Naive thymus-derived CD8-positive, alpha-beta T cell (primary cell): Measurements from ENCODE around the gene LYST. TPM values are rescaled to one million over a fixed set of nuclear protein-coding genes. Genes with fewer than 3 reads are reported as not detected.
"Not testable (repeated sequence)": the region's sequence is repeated elsewhere in the genome, so short reads cannot be mapped to it uniquely, and the experiment has no call there.

Source experiments
- ATAC-seq, 2 donors: fragments of 150-1000 bp; cut with Tn5 transposase in 1 of 2; sonication (Bioruptor Pico), chemical (Tn5 transposase) in 1 of 2; 1 replicate in 1 of 2; 2 replicates in 1 of 2; pipeline ENCODE4 v1.10.0; 2021; ENCODE audit warnings: mild to moderate bottlenecking in 2 of 2, moderate library complexity in 2 of 2
- POLR2A ChIA-PET: fragments of 350-600 bp; sonication (Branson Sonifier 250); formaldehyde crosslinking; loops from one replicate; lab custom pipeline; 2021; ENCODE audit warnings: antibody characterized with exemption; lab: Charles Lee
- DNase-seq, 10 donors: peaks; one replicate each; pipeline versions ENCODE4 v3.0.0 to v3.0.0-alpha.2; 2020 to 2022
- H3K27ac Mint-ChIP-seq, 10 donors: one replicate each; pipeline ENCODE4 v1.8.0; 2020 to 2022; ENCODE audit warnings: mild to moderate bottlenecking in 10 of 10, mixed read lengths in 10 of 10, moderate library complexity in 4 of 10, inconsistent platforms in 1 of 10
- H3K27me3 Mint-ChIP-seq, 5 donors: one replicate each; pipeline ENCODE4 v1.8.0; 2021 to 2022; ENCODE audit warnings: mixed read lengths in 5 of 5
- H3K36me3 Mint-ChIP-seq, 3 donors: one replicate each; pipeline ENCODE4 v1.8.0; 2020 to 2022; ENCODE audit warnings: mixed read lengths in 3 of 3, mild to moderate bottlenecking in 2 of 3, inconsistent platforms in 1 of 3
- H3K4me1 Mint-ChIP-seq, 4 donors: one replicate each; pipeline ENCODE4 v1.8.0; 2021 to 2022; ENCODE audit warnings: mixed read lengths in 4 of 4
- H3K4me3 Mint-ChIP-seq, 10 donors: one replicate each; pipeline ENCODE4 v1.8.0; 2020 to 2022; ENCODE audit warnings: mild to moderate bottlenecking in 10 of 10, mixed read lengths in 10 of 10, moderate library complexity in 6 of 10, inconsistent platforms in 1 of 10
- H3K9me3 Mint-ChIP-seq, 9 donors: one replicate each; pipeline ENCODE4 v1.8.0; 2020 to 2022; ENCODE audit warnings: mixed read lengths in 9 of 9, mild to moderate bottlenecking in 3 of 9, inconsistent platforms in 1 of 9, moderate library complexity in 1 of 9
- polyA plus RNA-seq, 3 donors: library from polyadenylated mRNA; unstranded; fragments of 300-500 nt; fragmentation: Illumina TruSeq; gene quantifications; one replicate each; pipeline ENCODE4 v1.2.3, GENCODE V29; 2021
- total RNA-seq, 8 experiments: library from RNA in 2 of 8; stranded (reverse) in 2 of 8; gene quantifications; one replicate each; pipeline ENCODE4 v1.2.3 and lab custom pipeline; 2021 to 2026

Gene LYST
- total and polyA plus RNA-seq, 5 experiments from 2014 or later = 6.4 to 27.2 (median 10.9) TPM

- no peak overlapping the region for H3K27ac Mint-ChIP-seq
- H3K9me3 Mint-ChIP-seq = no peaks in the 10 kb centered on the region
- POLR2A ChIA-PET = no interaction called here
- DNase-seq (no peak), ATAC-seq (no peak)
- H3K27me3 Mint-ChIP-seq = no peaks in the 10 kb centered on the region
- no peak overlapping the region for H3K4me3 Mint-ChIP-seq
- peaks cover 0 to 60% (median 26%) of the 10 kb centered on the region in 3 donors for H3K36me3 Mint-ChIP-seq
- H3K4me1 Mint-ChIP-seq = no peaks in the 10 kb centered on the region
Observed at GRCh38 chr1:235802573-235803346, 63.9 kb downstream of the LYST start.

DNA sequence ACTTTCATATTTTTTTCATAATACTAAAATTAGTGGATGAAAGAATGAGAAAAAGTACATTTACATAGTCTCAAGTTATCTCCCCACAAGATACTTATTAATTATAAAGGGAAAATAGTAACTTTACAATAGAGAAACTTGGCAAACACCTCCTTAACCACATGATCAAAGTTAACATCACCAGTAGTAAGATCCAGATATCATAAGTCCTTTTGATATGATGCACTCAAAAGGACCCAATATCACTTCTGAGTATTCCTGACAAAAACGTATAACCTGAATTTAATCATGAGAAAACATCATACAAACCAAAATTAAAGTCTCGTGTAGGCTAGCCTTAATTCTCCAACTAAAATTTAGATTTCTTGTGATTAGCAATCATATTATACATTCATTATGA, 67.4 kb downstream of the LYST start:
- Mint-ChIP-seq H3K9me3 (peaks cover 0 to 4% (median 0%) of the 10 kb centered on the region in 9 donors), H3K36me3 (peaks cover 14 to 65% (median 33%) of the 10 kb centered on the region in 3 donors), H3K27ac (peak overlapping the region in 1 of 10 donors; percentile 58), H3K4me3 (no peak overlapping the region), H3K27me3 (no peaks in the 10 kb centered on the region), H3K4me1 (peaks cover 0 to 2% (median 0%) of the 10 kb centered on the region in 4 donors)
- ATAC-seq = no peak
- POLR2A ChIA-PET = no interaction called here
- DNase-seq = no peak

DNA sequence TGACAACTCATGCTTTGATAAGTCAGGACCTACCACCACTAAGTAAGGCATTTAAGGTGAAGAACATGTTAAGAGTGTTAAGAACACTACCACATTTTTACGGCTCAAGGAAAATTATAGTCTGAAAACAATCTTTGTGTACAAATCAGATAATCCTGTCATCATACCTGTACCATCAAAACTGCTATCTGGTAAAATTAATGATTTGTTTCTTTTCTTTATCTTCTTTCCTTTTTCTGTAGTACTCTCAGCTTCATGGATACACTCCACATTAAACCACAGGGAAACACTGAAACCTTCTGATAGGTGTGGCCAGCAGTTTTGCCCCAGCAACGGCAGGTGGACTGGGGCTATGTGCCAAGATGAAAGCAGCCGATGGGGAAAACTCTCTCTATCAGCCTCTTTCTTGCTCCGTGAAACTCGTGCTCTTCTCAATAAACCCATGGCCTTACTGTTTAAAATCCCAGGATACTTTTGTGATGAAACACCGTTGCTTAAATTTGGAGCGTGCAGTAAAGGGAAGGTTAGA, 75.1 kb downstream of the LYST start:
- H3K4me1 Mint-ChIP-seq = peaks cover 0 to 8% (median under 1%) of the 10 kb centered on the region in 4 donors
- DNase-seq (no peak), ATAC-seq (no peak)
- peak overlapping the region in 1 of 10 donors; percentile 14 for H3K27ac Mint-ChIP-seq
- H3K27me3 Mint-ChIP-seq = no peaks in the 10 kb centered on the region
- peaks cover 8 to 66% (median 20%) of the 10 kb centered on the region in 3 donors for H3K36me3 Mint-ChIP-seq
- no peak overlapping the region for H3K4me3 Mint-ChIP-seq
- peaks cover 0 to 3% (median 0%) of the 10 kb centered on the region in 9 donors for H3K9me3 Mint-ChIP-seq
- POLR2A ChIA-PET = no interaction called here

DNA sequence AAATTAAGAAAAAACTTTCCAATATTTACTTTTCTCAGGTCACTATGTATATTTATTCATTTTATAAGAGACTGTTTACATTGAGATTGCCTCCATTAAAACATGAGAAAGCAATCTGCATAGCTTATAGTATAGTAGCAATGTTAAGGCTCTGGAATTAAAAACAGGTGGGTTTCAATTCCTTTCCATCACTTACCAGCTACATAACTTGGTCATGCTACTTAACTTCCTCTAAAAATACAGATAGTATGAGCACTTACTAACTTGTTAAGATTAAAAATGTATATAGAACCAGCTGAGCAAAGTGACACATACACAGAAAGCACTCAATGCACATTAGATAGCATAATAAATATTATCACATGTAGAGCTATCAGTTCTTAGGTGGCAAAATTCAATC, 76.6 kb downstream of the LYST start:
- no peak overlapping the region for H3K4me3 Mint-ChIP-seq
- POLR2A ChIA-PET = no interaction called here
- peaks cover 0 to 63% (median 21%) of the 10 kb centered on the region in 3 donors for H3K36me3 Mint-ChIP-seq
- no peak overlapping the region for H3K27ac Mint-ChIP-seq
- no peak for ATAC-seq
- DNase-seq = no peak
- H3K4me1 Mint-ChIP-seq = peaks cover 0 to 8% (median under 1%) of the 10 kb centered on the region in 4 donors
- H3K27me3 Mint-ChIP-seq = no peaks in the 10 kb centered on the region
- no peaks in the 10 kb centered on the region for H3K9me3 Mint-ChIP-seq

- H3K4me3 Mint-ChIP-seq, H3K9me3 Mint-ChIP-seq, H3K27ac Mint-ChIP-seq, H3K4me1 Mint-ChIP-seq, DNase-seq, ATAC-seq, POLR2A ChIA-PET, H3K27me3 Mint-ChIP-seq: not testable (repeated sequence)
- H3K36me3 Mint-ChIP-seq = peaks cover 0 to 45% (median 16%) of the 10 kb centered on the region in 3 donors
Observed at GRCh38 chr1:235786227-235786898, 80.3 kb downstream of the LYST start.

DNA sequence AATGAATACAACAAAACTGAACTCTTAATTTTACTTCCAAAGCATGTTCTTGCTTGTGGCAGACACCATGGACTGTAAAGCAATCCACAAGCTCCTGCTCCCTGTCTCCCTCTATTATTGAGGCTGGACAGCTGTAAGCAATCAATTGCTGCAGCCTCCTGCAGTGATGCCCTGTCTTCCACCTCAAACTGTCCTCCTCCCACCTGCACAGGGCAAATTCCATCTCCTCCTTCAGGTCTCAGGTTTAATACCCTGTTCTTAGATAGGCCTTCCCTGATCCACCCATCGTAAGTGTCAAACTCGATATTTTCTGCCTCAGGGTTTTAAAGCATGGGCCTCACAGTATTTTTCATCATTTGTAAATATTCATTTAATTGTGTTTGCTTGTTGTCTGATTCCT, 81.8 kb downstream of the LYST start:
- Mint-ChIP-seq H3K9me3 (no peaks in the 10 kb centered on the region), H3K27me3 (no peaks in the 10 kb centered on the region), H3K4me1 (no peaks in the 10 kb centered on the region), H3K36me3 (peaks cover 0 to 36% (median 16%) of the 10 kb centered on the region in 3 donors), H3K27ac (peak overlapping the region in 2 of 10 donors; percentile 11 to 38), H3K4me3 (no peak overlapping the region)
- DNase-seq = no peak
- no peak for ATAC-seq
- POLR2A ChIA-PET = interaction anchor here (1.5 kb wide), 1 partner anchor 187 kb away, joined by 4 read pairs; no protein-coding TSS in a partner anchor

DNA sequence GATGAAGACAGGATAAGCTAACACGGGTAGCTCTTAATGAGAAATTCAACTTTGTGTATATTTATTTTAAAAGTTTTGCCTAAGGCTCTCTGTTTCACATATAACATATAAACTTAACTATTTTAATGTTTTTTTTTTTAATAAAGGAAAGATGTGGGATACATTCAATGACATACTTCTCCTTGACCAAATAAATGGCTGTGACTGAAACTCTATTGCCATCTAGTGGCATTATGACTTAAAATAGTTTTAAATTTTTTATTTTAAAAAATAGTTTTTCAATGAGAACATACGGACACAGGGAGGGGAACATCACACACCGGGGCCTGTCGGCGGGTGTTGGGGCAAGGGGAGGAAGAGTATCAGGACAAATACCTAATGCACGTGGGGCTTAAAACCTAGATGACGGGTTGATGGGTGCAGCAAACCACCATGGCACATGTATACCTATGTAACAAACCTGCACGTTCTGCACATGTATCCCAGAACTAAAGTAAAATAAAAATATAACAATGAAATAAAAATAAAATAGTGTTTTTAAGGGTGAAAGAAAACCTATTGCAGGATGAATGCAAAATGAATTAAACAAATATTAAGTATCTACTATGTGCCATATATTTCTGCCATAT, 83.4 kb downstream of the LYST start:
- DNase-seq (peak in 3 of 10 donors; percentile 4 to 13 (median 10)), ATAC-seq (no peak)
- H3K27ac Mint-ChIP-seq = peak overlapping the region in 1 of 10 donors; percentile 49
- H3K9me3 Mint-ChIP-seq = no peaks in the 10 kb centered on the region
- peaks cover 0 to 35% (median 16%) of the 10 kb centered on the region in 3 donors for H3K36me3 Mint-ChIP-seq
- H3K27me3 Mint-ChIP-seq = no peaks in the 10 kb centered on the region
- POLR2A ChIA-PET = interaction anchor here (0.6 kb wide), 1 partner anchor 181 kb away, joined by 8 read pairs; no protein-coding TSS in a partner anchor
- no peak overlapping the region for H3K4me3 Mint-ChIP-seq
- H3K4me1 Mint-ChIP-seq = peaks cover 0 to 2% (median 0%) of the 10 kb centered on the region in 4 donors

DNA sequence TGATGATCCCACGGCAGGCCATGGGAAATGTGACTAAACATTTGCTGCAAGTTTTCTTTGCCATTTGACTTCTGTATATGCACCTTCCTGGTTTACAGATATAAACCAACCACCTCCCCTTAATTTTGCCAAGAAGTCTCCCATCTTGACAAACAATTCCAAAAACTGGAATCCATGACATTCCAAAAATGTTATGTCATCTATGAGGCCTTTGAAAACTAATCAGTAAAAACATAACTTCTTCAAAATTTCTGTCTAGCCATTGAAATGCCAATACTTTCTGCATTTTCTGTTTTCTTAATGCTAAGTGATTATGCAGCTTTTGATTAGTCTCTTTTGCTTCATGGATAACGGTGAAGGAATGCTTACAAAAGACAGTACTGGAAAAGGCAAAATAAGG, 84.1 kb downstream of the LYST start:
- Mint-ChIP-seq H3K4me3 (no peak overlapping the region), H3K4me1 (peaks cover 0 to 2% (median 0%) of the 10 kb centered on the region in 4 donors), H3K27me3 (no peaks in the 10 kb centered on the region), H3K36me3 (peaks cover 0 to 30% (median 16%) of the 10 kb centered on the region in 3 donors), H3K27ac (no peak overlapping the region), H3K9me3 (no peaks in the 10 kb centered on the region)
- ATAC-seq (no peak), DNase-seq (no peak)
- POLR2A ChIA-PET = interaction anchor here (0.6 kb wide), 1 partner anchor 181 kb away, joined by 8 read pairs; no protein-coding TSS in a partner anchor

DNA sequence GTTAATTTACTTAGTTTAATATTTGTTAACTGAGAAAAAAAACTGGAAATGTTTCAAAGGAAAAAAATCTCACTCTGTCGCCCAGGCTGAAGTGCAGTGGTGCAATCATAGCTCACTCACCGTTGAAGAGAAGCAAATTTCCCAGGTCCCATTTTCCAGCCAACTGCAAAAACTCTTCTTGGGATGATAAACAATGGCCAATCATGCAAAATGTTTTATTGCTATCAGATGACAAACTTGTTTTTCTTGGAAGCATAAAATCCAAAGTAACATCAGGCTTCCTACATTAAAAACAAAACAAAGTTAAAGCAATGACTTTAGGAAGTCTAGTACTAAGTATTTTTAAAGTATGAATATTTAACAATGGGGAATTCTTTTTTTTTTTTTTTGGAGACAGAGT, 84.9 kb downstream of the LYST start:
- H3K36me3 Mint-ChIP-seq = peaks cover 0 to 27% (median 16%) of the 10 kb centered on the region in 3 donors
- no peak for ATAC-seq
- H3K27me3 Mint-ChIP-seq = no peaks in the 10 kb centered on the region
- H3K4me1 Mint-ChIP-seq = peaks cover 0 to 2% (median 0%) of the 10 kb centered on the region in 4 donors
- H3K27ac Mint-ChIP-seq = no peak overlapping the region
- no peak overlapping the region for H3K4me3 Mint-ChIP-seq
- no peak for DNase-seq
- POLR2A ChIA-PET = no interaction called here
- no peaks in the 10 kb centered on the region for H3K9me3 Mint-ChIP-seq

DNA sequence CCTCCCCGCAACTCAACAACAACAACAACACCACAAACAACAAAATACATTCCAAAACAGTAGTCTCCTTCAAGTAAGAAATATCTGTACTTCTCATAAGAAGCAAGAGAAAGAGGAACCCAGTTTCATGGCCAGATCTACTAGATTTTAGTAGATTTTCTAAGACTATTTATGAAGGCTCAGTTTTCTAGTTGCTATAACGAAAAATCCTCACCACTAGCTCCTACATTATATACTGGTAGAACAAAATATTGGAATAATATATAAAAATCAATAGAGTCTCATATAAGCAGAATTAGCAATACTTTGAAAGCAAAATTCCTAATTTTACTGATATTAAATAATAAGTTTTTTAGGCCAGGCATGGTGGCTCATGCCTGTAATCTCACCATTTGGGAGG, 86.9 kb downstream of the LYST start:
- no peaks in the 10 kb centered on the region for H3K9me3 Mint-ChIP-seq
- H3K36me3 Mint-ChIP-seq = peaks cover 4 to 35% (median 11%) of the 10 kb centered on the region in 3 donors
- H3K27me3 Mint-ChIP-seq = no peaks in the 10 kb centered on the region
- peaks cover 0 to 2% (median 0%) of the 10 kb centered on the region in 4 donors for H3K4me1 Mint-ChIP-seq
- no peak for ATAC-seq
- DNase-seq = no peak
- H3K4me3 Mint-ChIP-seq = no peak overlapping the region
- peak overlapping the region in 1 of 10 donors; percentile 4 for H3K27ac Mint-ChIP-seq
- POLR2A ChIA-PET = no interaction called here

GRCh38 chr1:235776396-235776795, 90.3 kb downstream of the LYST start:
- Mint-ChIP-seq H3K27ac (no peak overlapping the region), H3K4me1 (peaks cover 0 to 2% (median 0%) of the 10 kb centered on the region in 4 donors), H3K9me3 (no peaks in the 10 kb centered on the region), H3K36me3 (peaks cover 4 to 46% (median 14%) of the 10 kb centered on the region in 3 donors), H3K4me3 (no peak overlapping the region), H3K27me3 (no peaks in the 10 kb centered on the region)
- POLR2A ChIA-PET = no interaction called here
- DNase-seq = no peak
- ATAC-seq = no peak

DNA sequence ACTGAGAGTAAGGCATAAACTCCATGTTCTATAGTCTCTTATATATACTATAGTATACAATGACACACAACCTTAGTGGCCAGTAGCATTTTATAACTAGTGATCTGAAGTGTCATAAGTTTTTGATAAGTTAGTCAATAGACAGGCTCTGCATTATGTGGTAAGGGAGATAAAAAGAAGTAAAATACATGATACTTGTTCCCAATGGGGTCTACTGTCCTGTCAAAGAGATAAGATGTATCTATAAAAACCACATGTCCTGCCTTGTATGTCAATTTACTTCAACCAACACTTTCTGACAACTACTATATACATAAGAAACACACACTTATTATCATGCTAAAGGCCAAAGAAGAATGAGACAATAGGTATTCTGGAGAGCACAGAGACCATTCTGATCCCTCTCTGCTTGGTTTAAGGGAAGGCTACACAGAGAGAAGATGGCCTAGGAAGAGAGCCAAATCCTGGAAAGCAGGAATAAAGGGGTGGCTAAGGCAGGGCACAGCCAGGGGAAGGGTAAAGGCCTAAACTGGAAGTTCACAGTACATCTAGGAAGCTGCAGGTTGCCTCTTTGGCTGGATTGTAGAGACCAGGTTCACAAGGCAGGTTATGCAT, 91.4 kb downstream of the LYST start:
- POLR2A ChIA-PET = no interaction called here
- peaks cover 4 to 48% (median 14%) of the 10 kb centered on the region in 3 donors for H3K36me3 Mint-ChIP-seq

More for the DNA sequence above, 91.4 kb downstream of the LYST start:
- H3K4me1 Mint-ChIP-seq = peaks cover 0 to 2% (median 0%) of the 10 kb centered on the region in 4 donors
- no peak overlapping the region for H3K27ac Mint-ChIP-seq
- H3K4me3 Mint-ChIP-seq = no peak overlapping the region
- no peaks in the 10 kb centered on the region for H3K9me3 Mint-ChIP-seq
- DNase-seq = no peak
- H3K27me3 Mint-ChIP-seq = no peaks in the 10 kb centered on the region
- ATAC-seq = no peak
